K562 (cell line): ENCODE data around the gene OPA3. TPM values are rescaled to one million over a fixed set of nuclear protein-coding genes. Genes with fewer than 3 reads are reported as not detected.
A peak's percentile ranks its signal among the peaks of the same experiment; 100 is the strongest.

ENCODE experiments used
- ARID1B ChIP-seq: fragments of 450-650 bp; IDR thresholded peaks from 2 replicates; pipeline ENCODE4 v1.6.1; 2016; ENCODE audit warnings: antibody characterized with exemption, mild to moderate bottlenecking, inconsistent platforms
- COPS2 ChIP-seq: fragments of 450-650 bp; conservative IDR thresholded peaks from 2 replicates; pipeline ENCODE4 v1.6.1; 2016; ENCODE audit warnings: mild to moderate bottlenecking, moderate library complexity
- CSDE1 ChIP-seq, 2 experiments: fragments of 450-650 bp; IDR thresholded peaks; 2 replicates each; pipeline ENCODE4 v1.6.1; 2016; ENCODE audit warnings: mild to moderate bottlenecking in 1 of 2
- HDAC3 ChIP-seq: fragments of 450-650 bp; IDR thresholded peaks from 2 replicates; pipeline ENCODE4 v1.6.1; 2018; ENCODE audit warnings: borderline replicate concordance, mild to moderate bottlenecking, moderate library complexity; ENCODE audit not compliant: partially characterized antibody
- HMG20A ChIP-seq: fragments of 450-650 bp; formaldehyde crosslinking; conservative IDR thresholded peaks from 2 replicates; pipeline ENCODE4 v1.4.0; 2020; ENCODE audit warnings: mild to moderate bottlenecking, mixed read lengths
- MYBL2 ChIP-seq, 2 experiments: fragments of 450-650 bp in 1 of 2; sonication (generic) in 1 of 2; formaldehyde crosslinking in 1 of 2; IDR thresholded peaks; 2 replicates each; pipeline versions ENCODE4 v1.6.1 to v1.8.1; 2017 to 2022; ENCODE audit warnings: borderline replicate concordance in 1 of 2, inconsistent platforms in 1 of 2, low read depth in 1 of 2, mild to moderate bottlenecking in 1 of 2, missing genetic modification reagents in 1 of 2, moderate library complexity in 1 of 2
- NFIX ChIP-seq: fragments of 250-450 bp; sonication (Bioruptor Pico); IDR thresholded peaks from 2 replicates; pipeline ENCODE4 v1.4.0; 2020; ENCODE audit warnings: low read depth, mild to moderate bottlenecking, moderate library complexity
- NR2C1 ChIP-seq, 2 experiments: fragments of 450-650 bp; IDR thresholded peaks; 2 replicates each; pipeline ENCODE4 v1.6.1; 2017; ENCODE audit warnings: mild to moderate bottlenecking in 2 of 2, antibody characterized with exemption in 1 of 2, inconsistent platforms in 1 of 2, missing compliant biosample characterization in 1 of 2, missing genetic modification characterization in 1 of 2
- PHTF2 ChIP-seq: fragments of 250-450 bp; sonication (Bioruptor Pico); IDR thresholded peaks from 2 replicates; pipeline ENCODE4 v1.5.0; 2021; ENCODE audit warnings: mild to moderate bottlenecking
- SAP30 ChIP-seq: fragments of 200-600 bp; sonication (generic); IDR thresholded peaks from 2 replicates; pipeline ENCODE4 v1.6.1; 2012; ENCODE audit warnings: borderline replicate concordance, low read depth, mild to moderate bottlenecking, moderate library complexity, low read length, control low read depth, inconsistent platforms; ENCODE audit not compliant: insufficient read depth, poor library complexity, severe bottlenecking
- SP1 ChIP-seq: sonication (generic); formaldehyde crosslinking; IDR thresholded peaks from 2 replicates; pipeline ENCODE4 v1.8.1; 2022; ENCODE audit warnings: mild to moderate bottlenecking, missing genetic modification reagents
- TCF7 ChIP-seq: sonication (generic); IDR thresholded peaks from 2 replicates; pipeline ENCODE4 v1.6.1; 2016; ENCODE audit warnings: antibody characterized with exemption, borderline replicate concordance
- ZNF143 ChIP-seq: sonication (generic); formaldehyde crosslinking; IDR thresholded peaks from 2 replicates; pipeline ENCODE4 v1.9.0; 2022; ENCODE audit warnings: mild to moderate bottlenecking, missing genetic modification reagents
- ZNF644 ChIP-seq: fragments of 200-800 bp; sonication (Bioruptor generic); IDR thresholded peaks from 2 replicates; pipeline ENCODE4 v1.6.1; 2016; ENCODE audit warnings: low read depth, missing genetic modification characterization, missing compliant biosample characterization
- polyA plus RNA-seq, 8 experiments: library from polyadenylated mRNA; depleted of rRNA in 4 of 8; stranded (reverse) in 5 of 8; unstranded in 3 of 8; fragments of >200 nt; fragmentation: Nextera tagmentation in 2 of 8; fragmentation: Illumina TruSeq in 1 of 8; extraction: Ambion mirVana in 2 of 8; extraction: Trizol in 1 of 8; gene quantifications; 2 replicates each; pipeline versions ENCODE4 v1.2.1 to v1.2.3, GENCODE V29; 2011 to 2014; ENCODE audit warnings: inconsistent platforms in 1 of 8, missing spikeins in 1 of 8
- total RNA-seq, 7 experiments: library from RNA; depleted of rRNA in 6 of 7; stranded (reverse); fragments of >200 nt in 6 of 7; fragmentation: Illumina TruSeq in 2 of 7; extraction: Trizol in 2 of 7; gene quantifications; 2 replicates each; pipeline versions ENCODE4 v1.2.1 to v1.2.3, GENCODE V29; 2011 to 2021; ENCODE audit warnings: low replicate concordance in 1 of 7
- TF ChIP-seq, protein P1 (sequence below): sonication (generic); formaldehyde crosslinking; IDR thresholded peaks from 2 replicates; pipeline ENCODE4 v1.8.0; 2022; ENCODE audit warnings: mild to moderate bottlenecking, missing genetic modification reagents
- TF ChIP-seq, protein P2 (sequence below): sonication (generic); formaldehyde crosslinking; IDR thresholded peaks from 2 replicates; pipeline ENCODE4 v1.8.1; 2022; ENCODE audit warnings: missing genetic modification reagents
- TF ChIP-seq, protein P3 (sequence below), 3 experiments: IDR thresholded peaks in 2 of 3; conservative IDR thresholded peaks in 1 of 3; 2 replicates each; pipeline ENCODE4 v1.5.1; 2011 to 2012; ENCODE audit warnings: low read length in 3 of 3, mild to moderate bottlenecking in 3 of 3, control low read depth in 2 of 3, improper control_type of control experiment in 1 of 3, inconsistent platforms in 1 of 3, low read depth in 1 of 3, mixed read lengths in 1 of 3, moderate library complexity in 1 of 3; ENCODE audit not compliant: insufficient read depth in 2 of 3

Gene OPA3
- total and polyA plus RNA-seq, 9 of the 15 experiments (the other 6 are each of a cell fraction or from before 2014, with no cell fraction given): 1.4 to 18.8 (median 9.0) TPM

DNA sequence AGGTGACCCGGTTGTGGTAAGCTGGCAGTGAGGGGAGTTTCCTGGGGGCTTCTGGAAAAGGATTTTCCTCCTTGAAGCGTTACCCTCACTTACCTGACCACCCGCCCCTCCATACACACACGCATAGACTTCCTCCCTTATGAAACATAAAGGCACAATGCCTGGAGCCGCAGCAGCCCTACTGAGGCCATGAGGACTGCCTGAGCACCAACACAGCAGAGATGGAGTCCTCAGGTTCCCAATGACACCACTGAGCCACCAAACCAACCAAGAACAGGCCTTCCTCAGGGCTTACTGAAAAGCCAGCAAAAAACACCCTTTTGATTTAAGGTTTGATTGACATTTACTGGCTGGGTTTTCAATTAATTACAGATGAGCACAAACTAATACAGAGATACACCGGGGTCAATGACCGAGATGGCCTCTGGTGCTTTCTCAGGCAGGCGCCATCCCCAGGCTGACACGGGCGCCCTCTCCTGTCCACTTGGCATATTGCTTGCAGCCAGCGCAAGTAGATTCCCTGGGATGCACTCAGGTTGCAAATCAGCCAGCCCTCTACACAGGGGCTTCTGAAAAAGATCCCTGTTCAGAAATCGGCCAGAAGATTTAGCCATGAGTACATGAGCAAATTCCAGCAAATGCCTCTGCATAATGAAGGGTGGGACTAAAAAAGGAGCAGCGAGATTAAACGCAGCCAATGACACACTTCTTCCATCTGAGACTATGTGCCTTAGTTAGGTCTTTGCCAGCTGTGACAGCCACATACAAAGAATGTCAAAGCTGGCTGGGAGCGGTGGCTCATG lies 14.8 kb downstream of the OPA3 start (continued):
- TF ChIP-seq, protein P1, sequence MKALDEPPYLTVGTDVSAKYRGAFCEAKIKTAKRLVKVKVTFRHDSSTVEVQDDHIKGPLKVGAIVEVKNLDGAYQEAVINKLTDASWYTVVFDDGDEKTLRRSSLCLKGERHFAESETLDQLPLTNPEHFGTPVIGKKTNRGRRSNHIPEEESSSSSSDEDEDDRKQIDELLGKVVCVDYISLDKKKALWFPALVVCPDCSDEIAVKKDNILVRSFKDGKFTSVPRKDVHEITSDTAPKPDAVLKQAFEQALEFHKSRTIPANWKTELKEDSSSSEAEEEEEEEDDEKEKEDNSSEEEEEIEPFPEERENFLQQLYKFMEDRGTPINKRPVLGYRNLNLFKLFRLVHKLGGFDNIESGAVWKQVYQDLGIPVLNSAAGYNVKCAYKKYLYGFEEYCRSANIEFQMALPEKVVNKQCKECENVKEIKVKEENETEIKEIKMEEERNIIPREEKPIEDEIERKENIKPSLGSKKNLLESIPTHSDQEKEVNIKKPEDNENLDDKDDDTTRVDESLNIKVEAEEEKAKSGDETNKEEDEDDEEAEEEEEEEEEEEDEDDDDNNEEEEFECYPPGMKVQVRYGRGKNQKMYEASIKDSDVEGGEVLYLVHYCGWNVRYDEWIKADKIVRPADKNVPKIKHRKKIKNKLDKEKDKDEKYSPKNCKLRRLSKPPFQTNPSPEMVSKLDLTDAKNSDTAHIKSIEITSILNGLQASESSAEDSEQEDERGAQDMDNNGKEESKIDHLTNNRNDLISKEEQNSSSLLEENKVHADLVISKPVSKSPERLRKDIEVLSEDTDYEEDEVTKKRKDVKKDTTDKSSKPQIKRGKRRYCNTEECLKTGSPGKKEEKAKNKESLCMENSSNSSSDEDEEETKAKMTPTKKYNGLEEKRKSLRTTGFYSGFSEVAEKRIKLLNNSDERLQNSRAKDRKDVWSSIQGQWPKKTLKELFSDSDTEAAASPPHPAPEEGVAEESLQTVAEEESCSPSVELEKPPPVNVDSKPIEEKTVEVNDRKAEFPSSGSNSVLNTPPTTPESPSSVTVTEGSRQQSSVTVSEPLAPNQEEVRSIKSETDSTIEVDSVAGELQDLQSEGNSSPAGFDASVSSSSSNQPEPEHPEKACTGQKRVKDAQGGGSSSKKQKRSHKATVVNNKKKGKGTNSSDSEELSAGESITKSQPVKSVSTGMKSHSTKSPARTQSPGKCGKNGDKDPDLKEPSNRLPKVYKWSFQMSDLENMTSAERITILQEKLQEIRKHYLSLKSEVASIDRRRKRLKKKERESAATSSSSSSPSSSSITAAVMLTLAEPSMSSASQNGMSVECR (CRISPR knock-in tag): 0 out of 2 replicates have a peak, but pooled peaks have one; percentile 30
- TF ChIP-seq TCF7 (no peak), COPS2 (no peak), CSDE1 (IDR thresholded peaks at IDR 0.05) (no peak), MYBL2 (IDR thresholded peaks at IDR 0.05; ENCODE audit: low read depth) (no peak), MYBL2 (CRISPR knock-in tag; IDR thresholded peaks at IDR 0.05; ENCODE audit: borderline replicate concordance) (no peak), NR2C1 (IDR thresholded peaks at IDR 0.05) (no peak), NR2C1 (tag; IDR thresholded peaks at IDR 0.05) (no peak), SP1 (CRISPR knock-in tag) (no peak; the same call in 1 of the 2 replicates), ZNF644 (no peak), ARID1B (no peak), SAP30 (no peak), HDAC3 (no peak), ZNF143 (CRISPR knock-in tag) (peak; percentile 53; the same call in 1 of the 2 replicates), NFIX (no peak), PHTF2 (CRISPR knock-in tag) (no peak), HMG20A (no peak)
- TF ChIP-seq, protein P2, sequence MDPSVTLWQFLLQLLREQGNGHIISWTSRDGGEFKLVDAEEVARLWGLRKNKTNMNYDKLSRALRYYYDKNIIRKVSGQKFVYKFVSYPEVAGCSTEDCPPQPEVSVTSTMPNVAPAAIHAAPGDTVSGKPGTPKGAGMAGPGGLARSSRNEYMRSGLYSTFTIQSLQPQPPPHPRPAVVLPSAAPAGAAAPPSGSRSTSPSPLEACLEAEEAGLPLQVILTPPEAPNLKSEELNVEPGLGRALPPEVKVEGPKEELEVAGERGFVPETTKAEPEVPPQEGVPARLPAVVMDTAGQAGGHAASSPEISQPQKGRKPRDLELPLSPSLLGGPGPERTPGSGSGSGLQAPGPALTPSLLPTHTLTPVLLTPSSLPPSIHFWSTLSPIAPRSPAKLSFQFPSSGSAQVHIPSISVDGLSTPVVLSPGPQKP (CRISPR knock-in tag): no peak
- TF ChIP-seq, protein P3, sequence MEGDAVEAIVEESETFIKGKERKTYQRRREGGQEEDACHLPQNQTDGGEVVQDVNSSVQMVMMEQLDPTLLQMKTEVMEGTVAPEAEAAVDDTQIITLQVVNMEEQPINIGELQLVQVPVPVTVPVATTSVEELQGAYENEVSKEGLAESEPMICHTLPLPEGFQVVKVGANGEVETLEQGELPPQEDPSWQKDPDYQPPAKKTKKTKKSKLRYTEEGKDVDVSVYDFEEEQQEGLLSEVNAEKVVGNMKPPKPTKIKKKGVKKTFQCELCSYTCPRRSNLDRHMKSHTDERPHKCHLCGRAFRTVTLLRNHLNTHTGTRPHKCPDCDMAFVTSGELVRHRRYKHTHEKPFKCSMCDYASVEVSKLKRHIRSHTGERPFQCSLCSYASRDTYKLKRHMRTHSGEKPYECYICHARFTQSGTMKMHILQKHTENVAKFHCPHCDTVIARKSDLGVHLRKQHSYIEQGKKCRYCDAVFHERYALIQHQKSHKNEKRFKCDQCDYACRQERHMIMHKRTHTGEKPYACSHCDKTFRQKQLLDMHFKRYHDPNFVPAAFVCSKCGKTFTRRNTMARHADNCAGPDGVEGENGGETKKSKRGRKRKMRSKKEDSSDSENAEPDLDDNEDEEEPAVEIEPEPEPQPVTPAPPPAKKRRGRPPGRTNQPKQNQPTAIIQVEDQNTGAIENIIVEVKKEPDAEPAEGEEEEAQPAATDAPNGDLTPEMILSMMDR (IDR thresholded peaks at IDR 0.05 in 2 of 3, conservative IDR thresholded peaks at IDR 0.05 in 1 of 3; ENCODE audit: insufficient read depth in 2 of 3, low read depth in 1 of 3, low read length in 3 of 3): peak; percentile 90 to 94 (median 93)
